D721Med (cell line): ENCODE results near the gene OLFM2.
"Not testable (repeated sequence)": the region's sequence is repeated elsewhere in the genome, so short reads cannot be mapped to it uniquely, and the experiment has no call there.

ENCODE experiments used
- DNase-seq: peaks from one replicate; pipeline ENCODE4 v3.0.0; 2011; ENCODE audit warnings: low spot score; ENCODE audit not compliant: insufficient read length
- FAIRE-seq: peaks from 2 replicates; lab custom pipeline; 2011; peaks lifted over from hg19 to GRCh38; lab: Jason Lieb, UNC
- TF ChIP-seq, protein P1 (sequence below): IDR thresholded peaks from 2 replicates; pipeline ENCODE4 v1.5.1; 2012; ENCODE audit warnings: mild to moderate bottlenecking, control low read depth; ENCODE audit not compliant: insufficient read depth; ENCODE audit errors: missing control alignments

OLFM2 gene

DNA sequence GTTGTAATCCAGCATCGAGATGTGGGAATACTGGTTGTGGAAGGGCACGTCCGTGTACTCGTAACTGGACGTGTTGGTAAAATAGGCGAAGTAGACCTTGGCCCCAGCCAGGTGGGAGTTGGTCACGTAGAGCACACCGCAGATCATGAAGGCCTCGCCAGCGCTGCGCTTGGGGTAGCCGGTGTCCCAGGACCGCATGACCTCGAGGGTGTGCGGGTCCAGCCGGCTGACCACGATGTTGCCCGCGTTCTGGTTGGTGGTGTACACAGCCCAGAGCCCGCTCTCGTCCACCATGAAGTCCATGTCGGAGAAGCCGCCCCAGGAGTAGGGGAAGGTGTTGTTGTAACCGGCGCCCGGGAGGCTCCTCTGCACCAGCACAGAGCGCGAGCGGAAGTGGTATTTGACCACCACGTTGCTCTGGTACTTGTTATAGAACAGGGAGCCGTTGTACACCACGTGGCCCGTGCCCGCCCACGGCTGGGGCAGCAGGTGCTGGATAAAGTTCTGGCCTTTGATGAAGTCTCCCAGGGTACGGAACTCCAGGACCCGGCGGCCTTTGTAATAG, 82.0 kb downstream of the OLFM2 start:
- FAIRE-seq (no peak), DNase-seq (no peak)
- TF ChIP-seq, protein P1, sequence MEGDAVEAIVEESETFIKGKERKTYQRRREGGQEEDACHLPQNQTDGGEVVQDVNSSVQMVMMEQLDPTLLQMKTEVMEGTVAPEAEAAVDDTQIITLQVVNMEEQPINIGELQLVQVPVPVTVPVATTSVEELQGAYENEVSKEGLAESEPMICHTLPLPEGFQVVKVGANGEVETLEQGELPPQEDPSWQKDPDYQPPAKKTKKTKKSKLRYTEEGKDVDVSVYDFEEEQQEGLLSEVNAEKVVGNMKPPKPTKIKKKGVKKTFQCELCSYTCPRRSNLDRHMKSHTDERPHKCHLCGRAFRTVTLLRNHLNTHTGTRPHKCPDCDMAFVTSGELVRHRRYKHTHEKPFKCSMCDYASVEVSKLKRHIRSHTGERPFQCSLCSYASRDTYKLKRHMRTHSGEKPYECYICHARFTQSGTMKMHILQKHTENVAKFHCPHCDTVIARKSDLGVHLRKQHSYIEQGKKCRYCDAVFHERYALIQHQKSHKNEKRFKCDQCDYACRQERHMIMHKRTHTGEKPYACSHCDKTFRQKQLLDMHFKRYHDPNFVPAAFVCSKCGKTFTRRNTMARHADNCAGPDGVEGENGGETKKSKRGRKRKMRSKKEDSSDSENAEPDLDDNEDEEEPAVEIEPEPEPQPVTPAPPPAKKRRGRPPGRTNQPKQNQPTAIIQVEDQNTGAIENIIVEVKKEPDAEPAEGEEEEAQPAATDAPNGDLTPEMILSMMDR: no peak

- DNase-seq (peak; percentile 87), FAIRE-seq (no peak)
- TF ChIP-seq, protein P1: no peak
Observed at GRCh38 chr19:9850235-9850959, 85.9 kb downstream of the OLFM2 start.

DNA sequence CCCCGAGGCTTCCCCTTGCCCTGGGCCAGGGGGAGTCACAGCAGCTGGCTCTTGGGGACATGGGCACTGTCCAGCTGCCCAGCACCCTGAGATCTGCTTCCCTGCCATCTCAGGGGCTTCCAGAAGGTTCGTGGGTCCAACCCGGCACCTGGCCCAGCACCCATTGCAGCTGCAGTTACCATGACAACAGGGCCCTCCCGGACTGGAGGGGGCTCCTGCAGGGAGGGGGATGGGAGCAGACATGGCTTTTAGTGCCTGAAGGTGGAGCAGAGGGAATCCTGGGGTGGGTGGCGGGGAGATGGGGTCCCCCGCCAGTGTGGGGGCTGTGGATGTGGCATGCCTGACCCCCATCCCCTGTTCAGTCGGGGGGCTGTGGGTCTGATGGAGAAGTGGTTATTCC, 86.5 kb downstream of the OLFM2 start:
- FAIRE-seq (no peak), DNase-seq (no peak)
- TF ChIP-seq, protein P1: no peak

DNA sequence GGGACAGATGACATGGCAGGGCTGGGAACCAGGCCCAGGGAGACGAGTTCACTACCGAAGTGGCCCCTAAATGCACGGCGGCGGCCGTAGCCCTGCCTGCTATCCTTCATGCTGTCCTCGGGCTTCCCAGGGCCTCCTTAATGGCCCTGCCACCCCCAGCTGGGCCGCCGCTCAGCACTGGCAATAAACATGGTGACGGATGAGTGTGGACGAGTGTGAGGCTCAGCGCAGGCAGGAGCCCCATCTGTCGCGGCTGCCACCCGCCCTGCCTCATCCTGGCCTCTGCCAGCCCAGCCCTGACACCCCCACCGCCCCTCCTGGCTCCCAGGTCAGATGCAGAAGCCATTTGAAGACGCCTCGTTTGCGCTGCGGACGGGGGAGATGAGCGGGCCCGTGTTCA, 87.6 kb downstream of the OLFM2 start:
- TF ChIP-seq, protein P1: no peak
- DNase-seq: peak; percentile 84
- no peak for FAIRE-seq

- peak; percentile 83 for DNase-seq
- FAIRE-seq: no peak
Observed at GRCh38 chr19:9848060-9848459, 88.3 kb downstream of the OLFM2 start.

GRCh38 chr19:9847087-9847671, 89.1 kb downstream of the OLFM2 start:
- TF ChIP-seq, protein P1: peak; percentile 59
- FAIRE-seq: no peak
- peak; percentile 70 for DNase-seq

More at GRCh38 chr19:9848060-9848459, 88.3 kb downstream of the OLFM2 start:
- TF ChIP-seq, protein P1: peak; percentile 68

DNA sequence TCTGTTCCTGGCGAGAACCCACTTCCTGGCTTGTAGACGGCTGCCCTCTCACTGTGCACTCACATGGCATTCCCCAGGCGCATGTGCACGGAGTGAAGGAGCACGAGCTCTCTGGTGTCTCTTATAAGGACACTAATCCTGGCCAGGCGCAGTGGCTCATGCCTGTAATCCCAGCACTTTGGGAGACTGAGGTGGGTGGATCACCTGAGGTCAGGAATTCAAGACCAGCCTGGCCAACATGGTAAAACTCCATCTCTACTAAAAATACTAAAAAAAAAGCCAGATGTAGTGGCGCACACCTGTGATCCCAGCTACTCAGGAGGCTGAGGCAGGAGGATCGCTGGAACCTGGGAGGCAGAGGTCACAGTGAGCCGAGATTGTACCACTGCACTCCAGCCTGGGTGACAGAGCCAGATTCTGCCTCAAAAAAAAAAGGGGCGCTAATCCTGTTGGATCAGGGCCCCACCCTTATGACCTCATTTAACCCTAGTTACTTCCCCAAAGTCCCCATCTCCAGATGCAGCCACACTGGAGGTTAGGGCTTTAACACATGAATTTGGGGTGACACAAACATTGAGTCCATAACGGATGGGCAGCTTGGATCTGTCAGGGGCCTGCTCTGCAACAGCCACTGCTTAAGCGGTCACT, 92.6 kb downstream of the OLFM2 start:
- FAIRE-seq, DNase-seq: not testable (repeated sequence)
